H1 (cell line): ENCODE data around the gene NLRC5. TPM values are rescaled to one million over a fixed set of nuclear protein-coding genes. Genes with fewer than 3 reads are reported as not detected.

Experiments
- CTCF ChIA-PET: fragments of 300-600 bp; sonication (Branson Sonifier 250); formaldehyde crosslinking; loops from one replicate; lab custom pipeline; 2021; ENCODE audit not compliant: partially characterized antibody; lab: Charles Lee
- POLR2A ChIA-PET: fragments of 300-600 bp; sonication (Branson Sonifier 250); formaldehyde crosslinking; loops from one replicate; lab custom pipeline; 2021; ENCODE audit warnings: inconsistent platforms; ENCODE audit not compliant: partially characterized antibody; lab: Charles Lee
- DNase-seq, 2 experiments: peaks; one replicate each; pipeline versions ENCODE4 v3.0.0 to v3.0.0-alpha.2; 2010 to 2022; ENCODE audit warnings: low spot score in 2 of 2, low read depth in 1 of 2, mixed read lengths in 1 of 2
- FAIRE-seq: peaks from 2 replicates; lab custom pipeline; 2011; peaks lifted over from hg19 to GRCh38; lab: Jason Lieb, UNC
- H2AFZ ChIP-seq: 2 replicates; pipeline ENCODE4 v1.8.1; 2012; ENCODE audit warnings: low read length, inconsistent platforms
- H2AK5ac ChIP-seq: 2 replicates; pipeline ENCODE4 v1.6.1; 2013; ENCODE audit warnings: low read depth, low read length
- H2BK120ac ChIP-seq: replicated peaks from 2 replicates; pipeline ENCODE3; 2013; ENCODE audit warnings: low read depth, low read length, inconsistent platforms
- H2BK12ac ChIP-seq: 2 replicates; pipeline ENCODE4 v1.6.1; 2013; ENCODE audit warnings: low read depth, low read length
- H2BK15ac ChIP-seq: 2 replicates; pipeline ENCODE4 v1.6.1; 2013; ENCODE audit warnings: low read length
- H2BK20ac ChIP-seq: 2 replicates; pipeline ENCODE4 v1.6.1; 2013; ENCODE audit warnings: low read length
- H2BK5ac ChIP-seq: 2 replicates; pipeline ENCODE4 v1.6.1; 2013; ENCODE audit warnings: low read depth, low read length
- H3K14ac ChIP-seq: 2 replicates; pipeline ENCODE4 v1.6.1; 2013; ENCODE audit warnings: inconsistent platforms; ENCODE audit not compliant: insufficient read length
- H3K18ac ChIP-seq: 2 replicates; pipeline ENCODE4 v1.6.1; 2013; ENCODE audit warnings: low read length; ENCODE audit errors: extremely low read depth
- H3K23ac ChIP-seq: 2 replicates; pipeline ENCODE4 v1.6.1; 2013; ENCODE audit warnings: inconsistent platforms; ENCODE audit not compliant: insufficient read length
- H3K23me2 ChIP-seq: 2 replicates; pipeline ENCODE4 v1.6.1; 2013; ENCODE audit warnings: low read depth, low read length
- H3K27ac ChIP-seq: 2 replicates; pipeline ENCODE4 v1.6.1; 2011; ENCODE audit warnings: low read depth, low read length, inconsistent platforms
- H3K27me3 ChIP-seq, 4 experiments: replicated peaks in 1 of 4; 1 replicate in 1 of 4; 2 replicates in 3 of 4; pipeline versions ENCODE4 v1.6.1 to v1.8.1; 2011 to 2013; ENCODE audit warnings: low read length in 3 of 4, mild to moderate bottlenecking in 3 of 4, inconsistent platforms in 2 of 4, mixed read lengths in 2 of 4, moderate library complexity in 1 of 4; ENCODE audit not compliant: control insufficient read depth in 3 of 4, insufficient read depth in 3 of 4; ENCODE audit errors: extremely low read depth in 1 of 4
- H3K36me3 ChIP-seq, 4 experiments: 2 replicates each; pipeline versions ENCODE4 v1.6.1 to v1.8.1; 2011 to 2013; ENCODE audit warnings: mild to moderate bottlenecking in 4 of 4, low read length in 3 of 4, moderate library complexity in 2 of 4, control low read depth in 1 of 4, inconsistent platforms in 1 of 4; ENCODE audit not compliant: insufficient read depth in 4 of 4, control insufficient read depth in 2 of 4
- H3K4ac ChIP-seq: replicated peaks from 2 replicates; pipeline ENCODE3; 2013; ENCODE audit warnings: low read length, low read depth, mixed read lengths, inconsistent platforms; ENCODE audit not compliant: insufficient read length
- H3K4me1 ChIP-seq, 4 experiments: replicated peaks in 1 of 4; 1 replicate in 1 of 4; 2 replicates in 3 of 4; pipeline versions ENCODE4 v1.6.1 to v1.8.1; 2011 to 2013; ENCODE audit warnings: low read length in 3 of 4, inconsistent platforms in 2 of 4, mixed read lengths in 1 of 4; ENCODE audit not compliant: insufficient read depth in 4 of 4, control insufficient read depth in 3 of 4
- H3K4me2 ChIP-seq, 2 experiments: 2 replicates each; pipeline versions ENCODE4 v1.6.1 to v1.8.1; 2011 to 2013; ENCODE audit warnings: low read depth in 2 of 2, low read length in 2 of 2, control low read depth in 1 of 2, inconsistent platforms in 1 of 2, mild to moderate bottlenecking in 1 of 2; ENCODE audit not compliant: insufficient read depth in 1 of 2
- H3K4me3 ChIP-seq, 4 experiments: fragments of 200-600, 300-600 bp in 1 of 4; sonication (generic), shearing (Covaris generic), sonication (Bioruptor Twin) in 1 of 4; 2 replicates each; pipeline versions ENCODE4 v1.5.1 to v1.8.1; 2011 to 2016; ENCODE audit warnings: low read length in 4 of 4, low read depth in 3 of 4, control low read depth in 2 of 4, inconsistent platforms in 2 of 4, mild to moderate bottlenecking in 2 of 4, mixed read lengths in 1 of 4, moderate library complexity in 1 of 4; ENCODE audit not compliant: insufficient read depth in 2 of 4; ENCODE audit errors: extremely low read depth in 1 of 4
- H3K56ac ChIP-seq: replicated peaks from 2 replicates; pipeline ENCODE3; 2013; ENCODE audit warnings: low read depth, mild to moderate bottlenecking, mixed read lengths, low read length, inconsistent platforms; ENCODE audit not compliant: insufficient read length
- H3K79me1 ChIP-seq: 2 replicates; pipeline ENCODE4 v1.6.1; 2013; ENCODE audit warnings: low read depth, low read length, control low read depth
- H3K79me2 ChIP-seq, 2 experiments: 2 replicates each; pipeline versions ENCODE4 v1.6.1 to v1.8.1; 2012 to 2013; ENCODE audit warnings: low read length in 2 of 2, mild to moderate bottlenecking in 2 of 2, inconsistent platforms in 1 of 2; ENCODE audit not compliant: insufficient read depth in 2 of 2, control insufficient read depth in 1 of 2
- H3K9ac ChIP-seq, 4 experiments: replicated peaks in 1 of 4; 1 replicate in 1 of 4; 2 replicates in 3 of 4; pipeline versions ENCODE4 v1.6.1 to v1.8.1; 2011 to 2013; ENCODE audit warnings: low read depth in 3 of 4, low read length in 3 of 4, control low read depth in 2 of 4, mild to moderate bottlenecking in 2 of 4, moderate library complexity in 2 of 4, inconsistent platforms in 1 of 4; ENCODE audit errors: extremely low read depth in 1 of 4
- H3K9me3 ChIP-seq, 2 experiments: 2 replicates each; pipeline versions ENCODE4 v1.6.1 to v1.8.1; 2012 to 2013; ENCODE audit warnings: mild to moderate bottlenecking in 2 of 2, moderate library complexity in 2 of 2, control low read depth in 1 of 2, inconsistent platforms in 1 of 2, low read depth in 1 of 2, low read length in 1 of 2, mixed read lengths in 1 of 2; ENCODE audit not compliant: insufficient read depth in 2 of 2
- H4K20me1 ChIP-seq, 2 experiments: replicated peaks in 1 of 2; 2 replicates each; pipeline versions ENCODE3 to v1.8.1; 2011 to 2013; ENCODE audit warnings: inconsistent platforms in 2 of 2, low read length in 2 of 2, mild to moderate bottlenecking in 1 of 2; ENCODE audit not compliant: insufficient read depth in 2 of 2, control insufficient read depth in 1 of 2
- H4K5ac ChIP-seq: 2 replicates; pipeline ENCODE4 v1.6.1; 2013; ENCODE audit warnings: low read length, low read depth, mixed read lengths, inconsistent platforms; ENCODE audit not compliant: insufficient read length
- H4K8ac ChIP-seq: 2 replicates; pipeline ENCODE4 v1.8.0; 2013; ENCODE audit warnings: mild to moderate bottlenecking, moderate library complexity, low read length, inconsistent platforms; ENCODE audit not compliant: insufficient read depth; ENCODE audit errors: extremely low read depth
- H4K91ac ChIP-seq: replicated peaks from 2 replicates; pipeline ENCODE3; 2013; ENCODE audit warnings: low read length, mixed read lengths, inconsistent platforms; ENCODE audit not compliant: insufficient read length
- BACH1 ChIP-seq: IDR thresholded peaks from 2 replicates; pipeline ENCODE4 v1.6.1; 2012; ENCODE audit warnings: low read length, improper control_type of control experiment
- CREB1 ChIP-seq: IDR thresholded peaks from 2 replicates; pipeline ENCODE4 v1.6.1; 2012; ENCODE audit warnings: inconsistent platforms
- GTF2F1 ChIP-seq: IDR thresholded peaks from 2 replicates; pipeline ENCODE4 v1.6.1; 2012; ENCODE audit warnings: low read depth, low read length, improper control_type of control experiment, borderline replicate concordance
- HDAC6 ChIP-seq: IDR thresholded peaks from one replicate; pipeline ENCODE4 v1.7.1; 2012; ENCODE audit warnings: low read depth, mild to moderate bottlenecking, inconsistent platforms, low read length, moderate library complexity
- JUND ChIP-seq: IDR thresholded peaks from 2 replicates; pipeline ENCODE4 v1.6.1; 2011; ENCODE audit warnings: mild to moderate bottlenecking, improper control_type of control experiment, low read length
- POLR2AphosphoS5 ChIP-seq: IDR thresholded peaks from 2 replicates; pipeline ENCODE4 v1.6.1; 2011; ENCODE audit warnings: low read depth, low read length
- RNF2 ChIP-seq: fragments of 200-900, 300-1000 bp; sonication (generic); IDR thresholded peaks from 2 replicates; pipeline ENCODE4 v1.7.1; 2016; ENCODE audit warnings: borderline replicate concordance, low read depth, mild to moderate bottlenecking, antibody characterized with exemption, low read length; ENCODE audit not compliant: poor library complexity, severe bottlenecking; ENCODE audit errors: missing control alignments
- SIN3A ChIP-seq, 2 experiments: IDR thresholded peaks in 1 of 2; conservative IDR thresholded peaks in 1 of 2; 2 replicates each; pipeline ENCODE4 v1.6.1; 2011 to 2012; ENCODE audit warnings: low read length in 2 of 2, improper control_type of control experiment in 1 of 2, low read depth in 1 of 2, mild to moderate bottlenecking in 1 of 2
- TAF7 ChIP-seq: optimal IDR thresholded peaks from 2 replicates; pipeline ENCODE3; 2011; ENCODE audit warnings: low read depth, mild to moderate bottlenecking, inconsistent platforms, low read length, moderate library complexity, borderline replicate concordance
- TBP ChIP-seq: IDR thresholded peaks from 2 replicates; pipeline ENCODE4 v1.6.1; 2011; ENCODE audit warnings: low read depth, low read length, improper control_type of control experiment
- USF2 ChIP-seq: IDR thresholded peaks from 2 replicates; pipeline ENCODE4 v1.6.1; 2011; ENCODE audit warnings: low read length, improper control_type of control experiment
- WGBS, 2 experiments: shearing (Covaris generic) in 1 of 2; methylation state at CpG; one replicate each; pipeline versions ENCODE4 v1.1.6 to v1.1.7; 2013 to 2015; ENCODE audit warnings: low lambda C conversion rate in 2 of 2, mixed read lengths in 2 of 2, inconsistent platforms in 1 of 2, low coverage in 1 of 2, missing lambda C conversion rate in 1 of 2; ENCODE audit not compliant: insufficient replicate concordance in 2 of 2, insufficient coverage in 1 of 2, insufficient read length in 1 of 2; ENCODE audit errors: extremely low coverage in 1 of 2, missing lambda C conversion rate in 1 of 2; 5-methylcytosine and 5-hydroxymethylcytosine counted together
- polyA plus RNA-seq, 7 experiments: library from polyadenylated mRNA; depleted of rRNA in 3 of 7; stranded (reverse) in 5 of 7; unstranded in 2 of 7; fragments of >200 nt in 5 of 7; fragments of 200-250 nt in 2 of 7; gene quantifications; 1 replicate in 5 of 7; 2 replicates in 1 of 7; 4 replicates in 1 of 7; pipeline versions ENCODE4 v1.2.1 to v1.2.3, GENCODE V29; 2011 to 2013; ENCODE audit warnings: missing spikeins in 2 of 7, mixed read lengths in 2 of 7
- total RNA-seq: library from RNA; stranded (reverse); fragmentation: NEBNext Ultra II Directional; extraction: Animal tissue kit (Norgen Biotek cat#: 25700); gene quantifications from 2 replicates; pipeline ENCODE4 v1.2.1, GENCODE V29; 2021
- TF ChIP-seq, protein P1 (sequence below): IDR thresholded peaks from 2 replicates; pipeline ENCODE4 v1.6.1; 2012; ENCODE audit warnings: inconsistent platforms

The NLRC5 gene
- total and polyA plus RNA-seq, 2 of the 8 experiments (the other 6 are each of a cell fraction or from before 2014, with no cell fraction given), result 2.2 to 3.2 TPM

DNA sequence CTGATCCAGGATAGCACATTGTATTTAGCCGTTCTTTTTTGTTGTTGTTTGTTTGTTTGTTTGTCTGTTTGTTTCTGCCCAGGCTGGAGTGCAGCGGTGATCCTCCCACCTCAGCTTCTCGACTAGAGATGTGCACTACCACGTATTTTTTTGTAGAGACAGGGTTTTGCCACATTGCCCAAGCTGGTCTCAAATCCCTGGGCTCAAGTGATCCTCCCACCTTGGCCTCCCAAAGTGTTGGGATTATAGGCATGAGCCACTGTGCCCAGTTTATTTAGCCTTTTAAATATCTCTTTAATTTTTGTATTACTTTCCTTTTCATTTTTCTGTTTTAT lies 9.2 kb upstream of the NLRC5 start:
- Histone ChIP-seq H4K5ac (no peak overlapping the region), H3K4me1 (no peaks in the 10 kb centered on the region), H3K14ac (no peak overlapping the region), H2AK5ac (no peak overlapping the region), H3K79me2 (no peaks in the 10 kb centered on the region), H3K56ac (no peak overlapping the region), H4K20me1 (no peaks in the 10 kb centered on the region), H3K23me2 (no peaks in the 10 kb centered on the region), H3K9ac (no peak overlapping the region), H4K91ac (no peak overlapping the region), H4K8ac (no peak overlapping the region), H3K4ac (no peak overlapping the region), H3K79me1 (no peaks in the 10 kb centered on the region), H2BK12ac (no peak overlapping the region), H3K9me3 (no peaks in the 10 kb centered on the region), H2BK20ac (no peak overlapping the region), H3K18ac (no peak overlapping the region), H3K4me3 (no peak overlapping the region), H3K4me2 (no peak overlapping the region), H2AFZ (no peak overlapping the region), H2BK15ac (no peak overlapping the region), H3K36me3 (no peaks in the 10 kb centered on the region), H3K27me3 (no peaks in the 10 kb centered on the region), H3K23ac (no peak overlapping the region), H2BK120ac (no peak overlapping the region), H2BK5ac (no peak overlapping the region), H3K27ac (no peak overlapping the region)
- POLR2A ChIA-PET, result interaction anchor here (2.1 kb wide), 1 partner anchor 10 kb away, joined by 4 read pairs; the partner anchor contains the start of gene NLRC5
- CTCF ChIA-PET, result interaction anchor here (1.3 to 8.1 kb wide), 3 partner anchors 10 to 24 kb away, joined by 3 to 67 read pairs (median 14); no protein-coding TSS in a partner anchor
- no peak for DNase-seq
- FAIRE-seq, result no peak
- WGBS, 2 experiments, result 92% methylated on average over 4 of the region's 4 CpGs; no CpG with 5 or more reads in 1 of the 2 experiments
- TF ChIP-seq USF2 (no peak), SIN3A (conservative IDR thresholded peaks at IDR 0.05 in 1 of 2, IDR thresholded peaks at IDR 0.05 in 1 of 2; ENCODE audit: low read depth in 1 of 2, low read length in 2 of 2) (no peak), BACH1 (no peak), TBP (no peak), GTF2F1 (no peak), TAF7 (no peak), RNF2 (no peak), JUND (no peak), POLR2AphosphoS5 (no peak), HDAC6 (no peak), CREB1 (no peak)
- TF ChIP-seq, protein P1, sequence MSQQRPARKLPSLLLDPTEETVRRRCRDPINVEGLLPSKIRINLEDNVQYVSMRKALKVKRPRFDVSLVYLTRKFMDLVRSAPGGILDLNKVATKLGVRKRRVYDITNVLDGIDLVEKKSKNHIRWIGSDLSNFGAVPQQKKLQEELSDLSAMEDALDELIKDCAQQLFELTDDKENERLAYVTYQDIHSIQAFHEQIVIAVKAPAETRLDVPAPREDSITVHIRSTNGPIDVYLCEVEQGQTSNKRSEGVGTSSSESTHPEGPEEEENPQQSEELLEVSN, result no peak
